ENCODE measurements around the gene TNRC6A.
"Not testable (repeated sequence)": the region's sequence is repeated elsewhere in the genome, so short reads cannot be mapped to it uniquely, and the experiment has no call there.

TNRC6A gene

DNA sequence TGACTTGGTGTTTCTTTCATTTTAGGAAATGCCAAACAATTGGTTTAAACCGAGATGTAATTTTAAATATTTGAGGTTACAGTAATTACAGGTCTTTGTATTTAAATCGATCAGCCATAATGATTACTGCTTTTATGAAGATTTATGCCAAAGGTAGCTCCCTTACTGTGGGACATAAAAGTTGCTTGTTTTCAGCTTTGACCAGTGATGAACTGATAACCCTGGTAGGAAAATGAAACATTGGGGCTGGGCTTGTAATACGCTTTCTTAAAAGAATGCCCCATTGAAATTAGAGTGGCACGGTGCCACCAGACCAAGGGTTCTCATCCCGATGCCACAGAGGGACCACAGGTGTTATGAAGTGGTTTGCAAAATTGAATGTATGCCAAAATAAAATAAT lies 7.3 kb downstream of the TNRC6A start:
- Histone ChIP-seq H3K27me3 (ENCODE audit: insufficient read depth, insufficient read length) (no peaks in the 10 kb centered on the region), H3K9ac (ENCODE audit: insufficient read length, low read depth) (no peak overlapping the region), H3K9me3 (ENCODE audit: insufficient read depth, low read length) (no peaks in the 10 kb centered on the region), H3K4me3 (ENCODE audit: insufficient read length, low read depth) (no peak overlapping the region), H3K36me3 (ENCODE audit: insufficient read depth, insufficient read length, low read length) (peaks cover 51% of the 10 kb centered on the region), H3K4me1 (ENCODE audit: insufficient read depth, insufficient read length) (no peaks in the 10 kb centered on the region)
- no peak for TF ChIP-seq YY1 (IDR thresholded peaks at IDR 0.05; ENCODE audit: insufficient read depth, insufficient read length)
- TF ChIP-seq SUZ12 (IDR thresholded peaks at IDR 0.05; ENCODE audit: extremely low read depth, insufficient read depth, insufficient read length): no peak
- no peak for TF ChIP-seq ZNF274 (IDR thresholded peaks at IDR 0.05; ENCODE audit: low read depth, low read length)
- DNase-seq (ENCODE audit: low read depth, low spot score): no peak

DNA sequence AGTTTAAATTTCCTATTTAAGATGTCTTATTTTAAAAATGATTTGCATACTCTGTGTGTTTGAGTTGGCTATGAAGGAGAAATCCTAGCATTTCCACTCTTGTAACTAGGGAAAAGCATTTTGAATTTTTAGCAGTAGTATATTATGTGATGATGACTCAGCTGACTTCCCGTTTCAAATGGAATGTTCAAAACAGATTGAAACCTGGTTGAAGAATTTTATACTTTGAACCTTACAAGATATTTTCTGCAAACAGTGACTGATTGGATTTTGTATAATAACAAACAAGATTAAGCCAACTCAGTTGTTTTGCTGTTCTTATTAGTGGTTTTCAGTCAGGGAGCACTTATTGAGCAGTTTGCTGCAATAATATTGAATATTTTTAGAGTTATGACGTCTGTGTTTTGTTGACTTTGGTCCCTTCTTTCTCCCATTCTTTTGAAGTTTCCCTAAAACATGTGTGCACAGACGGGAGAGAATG lies 8.0 kb downstream of the TNRC6A start:
- no peaks in the 10 kb centered on the region for H3K4me1 ChIP-seq (ENCODE audit: insufficient read depth, insufficient read length)
- no peak overlapping the region for H3K4me3 ChIP-seq (ENCODE audit: insufficient read length, low read depth)
- no peak overlapping the region for H3K9ac ChIP-seq (ENCODE audit: insufficient read length, low read depth)
- no peaks in the 10 kb centered on the region for H3K27me3 ChIP-seq (ENCODE audit: insufficient read depth, insufficient read length)
- TF ChIP-seq ZNF274 (IDR thresholded peaks at IDR 0.05; ENCODE audit: low read depth, low read length) (no peak), YY1 (IDR thresholded peaks at IDR 0.05; ENCODE audit: insufficient read depth, insufficient read length) (no peak), SUZ12 (IDR thresholded peaks at IDR 0.05; ENCODE audit: extremely low read depth, insufficient read depth, insufficient read length) (no peak)
- H3K9me3 ChIP-seq (ENCODE audit: insufficient read depth, low read length): no peaks in the 10 kb centered on the region
- peaks cover 47% of the 10 kb centered on the region for H3K36me3 ChIP-seq (ENCODE audit: insufficient read depth, insufficient read length, low read length)
- no peak for DNase-seq (ENCODE audit: low read depth, low spot score)

DNA sequence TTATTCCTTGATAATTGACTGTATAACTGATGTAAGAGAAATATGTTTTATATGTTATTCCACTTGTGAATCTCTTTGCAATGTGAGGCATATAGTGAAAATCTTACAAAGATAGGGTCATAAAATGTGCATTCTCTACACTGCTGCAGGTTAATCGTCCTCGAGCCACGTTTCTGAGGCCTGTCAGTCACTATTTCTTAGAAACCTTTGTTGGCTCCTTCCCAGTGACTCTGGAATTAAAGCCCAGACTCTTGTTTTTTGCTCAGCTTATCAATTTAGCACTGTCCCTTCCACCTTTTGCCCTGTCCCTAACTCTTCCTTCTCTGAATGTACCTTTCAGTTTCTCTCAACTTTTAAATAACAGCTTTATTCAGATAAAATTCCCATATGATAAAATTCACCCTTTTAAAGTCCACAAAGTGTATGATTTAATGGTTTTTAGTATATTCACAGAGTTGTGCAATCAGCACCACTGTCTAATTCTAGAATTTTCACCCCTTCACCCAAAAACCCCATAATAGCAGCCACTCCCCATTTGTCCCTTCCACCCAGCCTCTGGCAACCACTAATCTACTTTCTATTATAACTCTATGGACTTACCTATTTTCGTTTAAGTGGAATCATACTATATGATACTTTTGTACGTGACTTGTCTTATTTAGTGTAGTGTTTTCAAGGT lies 8.6 kb downstream of the TNRC6A start:
- H3K36me3 ChIP-seq (ENCODE audit: insufficient read depth, insufficient read length, low read length): peaks cover 41% of the 10 kb centered on the region
- TF ChIP-seq YY1 (IDR thresholded peaks at IDR 0.05; ENCODE audit: insufficient read depth, insufficient read length) (no peak), SUZ12 (IDR thresholded peaks at IDR 0.05; ENCODE audit: extremely low read depth, insufficient read depth, insufficient read length) (no peak), ZNF274 (IDR thresholded peaks at IDR 0.05; ENCODE audit: low read depth, low read length) (no peak)
- no peak overlapping the region for H3K4me3 ChIP-seq (ENCODE audit: insufficient read length, low read depth)

DNA sequence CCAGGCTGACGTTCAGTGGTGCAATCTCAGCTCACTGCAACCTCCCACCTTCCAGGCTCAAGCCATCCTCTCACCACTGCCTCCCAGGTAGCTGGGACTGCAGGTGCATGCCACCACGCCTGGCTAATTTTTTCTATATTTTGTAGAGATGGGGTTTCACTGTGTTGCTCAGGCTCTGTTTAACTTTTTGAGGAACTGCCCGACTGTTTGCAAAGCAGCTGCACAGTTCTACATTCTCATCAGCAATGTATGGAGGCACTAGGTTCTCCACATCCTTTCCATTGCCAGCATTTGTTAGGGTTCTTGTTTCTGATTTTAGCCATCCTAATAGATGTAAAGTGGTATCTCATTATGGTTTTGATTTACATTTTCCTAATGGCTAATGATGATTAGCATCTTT lies 9.4 kb downstream of the TNRC6A start:
- DNase-seq (ENCODE audit: low read depth, low spot score): no peak
- Histone ChIP-seq H3K27me3 (ENCODE audit: insufficient read depth, insufficient read length) (no peaks in the 10 kb centered on the region), H3K9ac (ENCODE audit: insufficient read length, low read depth) (no peak overlapping the region), H3K4me1 (ENCODE audit: insufficient read depth, insufficient read length) (no peaks in the 10 kb centered on the region), H3K36me3 (ENCODE audit: insufficient read depth, insufficient read length, low read length) (peaks cover 32% of the 10 kb centered on the region), H3K4me3 (ENCODE audit: insufficient read length, low read depth) (no peak overlapping the region), H3K9me3 (ENCODE audit: insufficient read depth, low read length) (no peaks in the 10 kb centered on the region)
- TF ChIP-seq ZNF274 (IDR thresholded peaks at IDR 0.05; ENCODE audit: low read depth, low read length) (no peak), SUZ12 (IDR thresholded peaks at IDR 0.05; ENCODE audit: extremely low read depth, insufficient read depth, insufficient read length) (no peak), YY1 (IDR thresholded peaks at IDR 0.05; ENCODE audit: insufficient read depth, insufficient read length) (no peak)

More for the DNA sequence above, 8.6 kb downstream of the TNRC6A start:
- no peaks in the 10 kb centered on the region for H3K27me3 ChIP-seq (ENCODE audit: insufficient read depth, insufficient read length)
- H3K9ac ChIP-seq (ENCODE audit: insufficient read length, low read depth): no peak overlapping the region
- no peaks in the 10 kb centered on the region for H3K9me3 ChIP-seq (ENCODE audit: insufficient read depth, low read length)
- DNase-seq (ENCODE audit: low read depth, low spot score): no peak
- no peaks in the 10 kb centered on the region for H3K4me1 ChIP-seq (ENCODE audit: insufficient read depth, insufficient read length)

DNA sequence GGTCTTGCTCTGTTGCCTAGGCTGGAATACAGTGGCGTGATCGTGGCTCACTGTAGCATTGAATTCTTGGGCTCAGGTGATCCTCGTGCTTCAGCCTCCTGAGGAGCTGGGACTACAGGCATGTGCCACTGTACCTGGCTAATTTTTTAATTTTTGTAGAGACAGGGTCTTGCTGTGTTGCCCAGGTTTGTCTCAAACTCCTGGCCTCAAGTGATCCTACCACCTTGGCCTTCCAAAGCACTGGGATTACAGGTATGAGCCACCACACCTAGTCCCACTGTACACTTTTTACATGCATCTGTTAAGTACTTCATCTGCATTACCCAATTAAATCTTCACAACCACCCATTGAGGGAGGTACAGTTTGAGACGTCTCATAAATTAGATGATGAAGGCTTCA lies 12.4 kb downstream of the TNRC6A start:
- Histone ChIP-seq H3K27me3 (ENCODE audit: insufficient read depth, insufficient read length) (no peaks in the 10 kb centered on the region), H3K9me3 (ENCODE audit: insufficient read depth, low read length) (no peaks in the 10 kb centered on the region), H3K36me3 (ENCODE audit: insufficient read depth, insufficient read length, low read length) (peaks cover 35% of the 10 kb centered on the region), H3K4me1 (ENCODE audit: insufficient read depth, insufficient read length) (peaks cover 3% of the 10 kb centered on the region), H3K4me3 (ENCODE audit: insufficient read length, low read depth) (no peak overlapping the region), H3K9ac (ENCODE audit: insufficient read length, low read depth) (no peak overlapping the region)
- DNase-seq (ENCODE audit: low read depth, low spot score): no peak
- TF ChIP-seq YY1 (IDR thresholded peaks at IDR 0.05; ENCODE audit: insufficient read depth, insufficient read length) (no peak), SUZ12 (IDR thresholded peaks at IDR 0.05; ENCODE audit: extremely low read depth, insufficient read depth, insufficient read length) (no peak), ZNF274 (IDR thresholded peaks at IDR 0.05; ENCODE audit: low read depth, low read length) (no peak)

DNA sequence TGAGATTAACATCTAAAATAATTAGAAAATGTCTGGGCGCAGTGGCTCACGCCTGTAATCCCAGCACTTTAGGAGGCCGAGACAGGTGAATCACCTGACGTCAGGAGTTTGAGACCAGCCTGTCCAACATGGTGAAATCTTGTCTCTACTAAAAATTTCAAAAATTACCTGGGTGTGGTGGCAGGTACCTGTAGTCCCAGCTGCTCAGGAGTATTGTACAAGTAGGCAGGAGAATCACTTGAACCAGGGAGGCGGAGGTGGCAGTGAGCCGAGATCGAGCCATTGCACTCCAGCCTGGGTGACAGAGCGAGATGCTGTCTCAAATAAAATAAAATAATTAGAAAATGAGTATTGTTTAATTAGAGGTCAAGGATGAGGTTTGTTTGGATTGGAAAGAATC lies 13.2 kb downstream of the TNRC6A start:
- H3K9me3 ChIP-seq (ENCODE audit: insufficient read depth, low read length); H3K9ac ChIP-seq (ENCODE audit: insufficient read length, low read depth); H3K4me3 ChIP-seq (ENCODE audit: insufficient read length, low read depth); DNase-seq (ENCODE audit: low read depth, low spot score); H3K4me1 ChIP-seq (ENCODE audit: insufficient read depth, insufficient read length); H3K27me3 ChIP-seq (ENCODE audit: insufficient read depth, insufficient read length): not testable (repeated sequence)
- H3K36me3 ChIP-seq (ENCODE audit: insufficient read depth, insufficient read length, low read length): peaks cover 34% of the 10 kb centered on the region

DNA sequence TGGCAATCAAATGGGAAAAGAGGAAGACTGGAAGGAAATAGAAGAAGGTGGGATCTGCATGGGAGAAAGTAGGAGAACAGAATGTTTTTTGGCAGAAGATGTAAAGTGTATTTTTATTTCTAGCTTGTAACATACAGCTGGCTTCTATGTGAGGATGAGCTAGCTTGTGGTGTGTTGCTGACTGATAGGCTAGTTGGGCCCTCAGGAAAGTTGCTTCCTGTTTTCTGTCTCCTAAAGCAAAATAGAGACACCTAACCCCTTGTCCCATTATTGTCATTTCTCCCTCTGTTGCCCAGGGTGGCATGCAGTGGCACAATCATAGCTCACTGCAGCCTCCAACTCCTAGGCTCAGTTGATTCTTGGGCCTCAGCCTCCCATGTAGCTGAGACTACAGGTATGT lies 15.9 kb downstream of the TNRC6A start:
- no peak for DNase-seq (ENCODE audit: low read depth, low spot score)
- H3K36me3 ChIP-seq (ENCODE audit: insufficient read depth, insufficient read length, low read length): peaks cover 21% of the 10 kb centered on the region
- no peak overlapping the region for H3K9ac ChIP-seq (ENCODE audit: insufficient read length, low read depth)
- TF ChIP-seq SUZ12 (IDR thresholded peaks at IDR 0.05; ENCODE audit: extremely low read depth, insufficient read depth, insufficient read length) (no peak), ZNF274 (IDR thresholded peaks at IDR 0.05; ENCODE audit: low read depth, low read length) (no peak), YY1 (IDR thresholded peaks at IDR 0.05; ENCODE audit: insufficient read depth, insufficient read length) (no peak)
- H3K4me3 ChIP-seq (ENCODE audit: insufficient read length, low read depth): no peak overlapping the region
- H3K9me3 ChIP-seq (ENCODE audit: insufficient read depth, low read length): no peaks in the 10 kb centered on the region
- H3K4me1 ChIP-seq (ENCODE audit: insufficient read depth, insufficient read length): peaks cover 3% of the 10 kb centered on the region
- no peaks in the 10 kb centered on the region for H3K27me3 ChIP-seq (ENCODE audit: insufficient read depth, insufficient read length)

Data from NT2/D1 (cell line).